GM23338 (cell line): Measurements from ENCODE around the gene LRRC26. TPM values are rescaled to one million over a fixed set of nuclear protein-coding genes. Genes with fewer than 3 reads are reported as not detected.

Source experiments
- ATAC-seq: fragments of 200-7000 bp; cut with Tn5 transposase; 3 replicates; pipeline ENCODE4 v1.9.1; 2020
- DNase-seq: peaks from one replicate; pipeline ENCODE4 v3.0.0-alpha.2; 2015; ENCODE audit warnings: low spot score
- H2AFZ ChIP-seq: fragments of 200-600 bp; sonication (generic); 2 replicates; pipeline ENCODE4 v1.8.0; 2016; ENCODE audit warnings: antibody characterized with exemption, mild to moderate bottlenecking, moderate library complexity
- H3F3A ChIP-seq: fragments of 200-600 bp; sonication (generic); replicated peaks from 2 replicates; pipeline ENCODE4 v1.8.0; 2017; ENCODE audit warnings: antibody characterized with exemption, mixed run types, low read depth
- H3K27ac ChIP-seq: fragments of 200-600 bp; sonication (generic); 2 replicates; pipeline ENCODE4 v1.6.1; 2016; ENCODE audit warnings: low read depth
- H3K27me3 ChIP-seq: fragments of 200-600 bp; sonication (generic); 2 replicates; pipeline ENCODE4 v1.8.0; 2016; ENCODE audit warnings: mild to moderate bottlenecking, mixed run types, moderate library complexity; ENCODE audit not compliant: insufficient read depth
- H3K36me3 ChIP-seq: fragments of 200-600 bp; sonication (generic); 2 replicates; pipeline ENCODE4 v1.8.0; 2016; ENCODE audit warnings: mild to moderate bottlenecking; ENCODE audit not compliant: insufficient read depth
- H3K4me1 ChIP-seq: fragments of 200-600 bp; sonication (generic); 2 replicates; pipeline ENCODE4 v1.8.0; 2016; ENCODE audit warnings: mild to moderate bottlenecking, moderate library complexity; ENCODE audit not compliant: insufficient read depth
- H3K4me2 ChIP-seq: fragments of 200-600 bp; sonication (generic); 2 replicates; pipeline ENCODE4 v1.7.1; 2017; ENCODE audit warnings: mixed run types
- H3K4me3 ChIP-seq: fragments of 200-600 bp; sonication (generic); 2 replicates; pipeline ENCODE4 v1.6.1; 2016; ENCODE audit warnings: mixed run types
- H3K79me2 ChIP-seq: fragments of 200-600 bp; sonication (generic); replicated peaks from 2 replicates; pipeline ENCODE4 v1.8.0; 2017; ENCODE audit warnings: mild to moderate bottlenecking; ENCODE audit not compliant: insufficient read depth
- H3K9me2 ChIP-seq: fragments of 200-600 bp; sonication (generic); 2 replicates; pipeline ENCODE4 v1.8.0; 2017; ENCODE audit not compliant: insufficient read depth
- H4K20me1 ChIP-seq: fragments of 200-600 bp; sonication (generic); replicated peaks from 2 replicates; pipeline ENCODE4 v1.8.0; 2017; ENCODE audit warnings: mild to moderate bottlenecking; ENCODE audit not compliant: insufficient read depth
- H3K27ac Mint-ChIP-seq: 2 replicates; pipeline ENCODE4 v1.8.0; 2020; ENCODE audit warnings: inconsistent platforms, mild to moderate bottlenecking, moderate library complexity, mixed read lengths
- H3K27me3 Mint-ChIP-seq: 3 replicates; pipeline ENCODE4 v1.8.0; 2022; ENCODE audit warnings: low read depth, mild to moderate bottlenecking, moderate library complexity, mixed read lengths, inconsistent platforms; ENCODE audit not compliant: insufficient read depth, poor library complexity
- H3K36me3 Mint-ChIP-seq: 3 replicates; pipeline ENCODE4 v1.8.0; 2021; ENCODE audit warnings: low read depth, mild to moderate bottlenecking, inconsistent platforms, moderate library complexity, mixed read lengths
- H3K4me1 Mint-ChIP-seq: 3 replicates; pipeline ENCODE4 v1.8.0; 2020; ENCODE audit warnings: mild to moderate bottlenecking, inconsistent platforms, mixed read lengths
- H3K4me3 Mint-ChIP-seq: 3 replicates; pipeline ENCODE4 v1.8.0; 2021; ENCODE audit warnings: moderate library complexity, mild to moderate bottlenecking, inconsistent platforms, mixed read lengths
- H3K9me3 Mint-ChIP-seq: 3 replicates; pipeline ENCODE4 v1.8.0; 2020; ENCODE audit warnings: moderate library complexity, mild to moderate bottlenecking, inconsistent platforms, mixed read lengths
- CREB1 ChIP-seq: fragments of 250-450 bp; sonication (Bioruptor Pico); IDR thresholded peaks from 2 replicates; pipeline ENCODE4 v1.5.0; 2020; ENCODE audit warnings: low read depth, mild to moderate bottlenecking, moderate library complexity
- EZH2 ChIP-seq: fragments of 200-600 bp; sonication (generic); IDR thresholded peaks from one replicate; pipeline ENCODE4 v1.8.0; 2017; ENCODE audit warnings: antibody characterized with exemption, mild to moderate bottlenecking, low read depth; ENCODE audit not compliant: unreplicated experiment
- EZH2phosphoT487 ChIP-seq: fragments of 200-600 bp; sonication (generic); IDR thresholded peaks from one replicate; pipeline ENCODE4 v1.8.1; 2018; ENCODE audit warnings: antibody characterized with exemption; ENCODE audit not compliant: unreplicated experiment
- JUNB ChIP-seq: IDR thresholded peaks from one replicate; pipeline ENCODE4 v1.6.1; 2016; ENCODE audit warnings: antibody characterized with exemption; ENCODE audit not compliant: unreplicated experiment
- NANOG ChIP-seq: IDR thresholded peaks from 2 replicates; pipeline ENCODE4 v1.6.1; 2016; ENCODE audit warnings: antibody characterized with exemption, borderline replicate concordance
- POLR2AphosphoS5 ChIP-seq: IDR thresholded peaks from 2 replicates; pipeline ENCODE4 v1.6.1; 2016; ENCODE audit warnings: antibody characterized with exemption, low read depth
- STAT1 ChIP-seq: IDR thresholded peaks from one replicate; pipeline ENCODE4 v1.6.1; 2016; ENCODE audit warnings: antibody characterized with exemption; ENCODE audit not compliant: unreplicated experiment
- ZNF114 ChIP-seq: fragments of 250-450 bp; sonication (Bioruptor Pico); IDR thresholded peaks from 2 replicates; pipeline ENCODE4 v1.5.0; 2020; ENCODE audit warnings: mild to moderate bottlenecking, moderate library complexity
- ZNF331 ChIP-seq: fragments of 250-450 bp; sonication (Bioruptor Pico); IDR thresholded peaks from 2 replicates; pipeline ENCODE4 v1.5.0; 2020; ENCODE audit warnings: low read depth, mild to moderate bottlenecking, moderate library complexity
- polyA plus RNA-seq: library from polyadenylated mRNA; unstranded; fragments of >200 nt; fragmentation: Nextera tagmentation; extraction: Ambion mirVana; gene quantifications from 2 replicates; pipeline ENCODE4 v1.2.1, GENCODE V29; 2016
- total RNA-seq: library from RNA; depleted of rRNA; stranded (reverse); fragments of >200 nt; shearing (Covaris generic); gene quantifications from 2 replicates; pipeline ENCODE4 v1.2.3, GENCODE V29; 2014
- TF ChIP-seq, protein P1 (sequence below): IDR thresholded peaks from 2 replicates; pipeline ENCODE4 v1.6.1; 2016; ENCODE audit warnings: antibody characterized with exemption
- TF ChIP-seq, protein P2 (sequence below): IDR thresholded peaks from one replicate; pipeline ENCODE4 v1.6.1; 2018; ENCODE audit warnings: antibody characterized with exemption; ENCODE audit not compliant: unreplicated experiment
- TF ChIP-seq, protein P3 (sequence below), 2 experiments: fragments of 200-600 bp in 1 of 2; sonication (generic) in 1 of 2; conservative IDR thresholded peaks; 2 replicates each; pipeline versions ENCODE4 v1.5.1 to v1.6.1; 2016 to 2017; ENCODE audit warnings: antibody characterized with exemption in 2 of 2, low read depth in 2 of 2, mild to moderate bottlenecking in 2 of 2, moderate library complexity in 1 of 2
- TF ChIP-seq, protein P4 (sequence below): fragments of 250-450 bp; sonication (Bioruptor Pico); IDR thresholded peaks from 2 replicates; pipeline ENCODE4 v1.5.0; 2020; ENCODE audit warnings: mild to moderate bottlenecking, moderate library complexity

Gene LRRC26
- total and polyA plus RNA-seq, 2 experiments from 2014 or later = 0.21 to 4.3 TPM

DNA sequence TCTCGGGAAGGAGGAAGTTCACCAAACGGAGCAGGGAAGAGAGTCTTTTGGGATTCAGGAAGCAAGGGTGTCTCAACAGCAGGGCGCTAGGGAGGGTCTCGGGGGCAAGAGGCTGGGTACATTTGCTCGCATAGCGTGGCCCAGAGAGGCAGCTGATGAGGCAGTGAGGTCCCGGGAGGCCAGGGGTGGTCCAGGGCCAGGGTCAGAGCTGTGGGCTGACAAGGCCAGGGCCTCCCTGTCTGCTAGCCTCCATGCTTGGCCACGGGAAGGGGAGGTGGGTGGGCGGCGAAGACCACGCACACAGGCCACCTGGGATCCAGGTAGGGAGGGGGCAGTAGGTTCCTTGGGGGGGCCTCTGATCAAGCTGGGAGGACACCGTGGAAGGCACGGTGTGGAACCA lies 41.7 kb upstream of the LRRC26 start:
- Mint-ChIP-seq H3K27ac (no peak overlapping the region), H3K4me3 (no peak overlapping the region), H3K9me3 (no peaks in the 10 kb centered on the region; the same call in 2 of the 3 replicates), H3K27me3 (peaks cover 5% of the 10 kb centered on the region), H3K4me1 (peaks cover 10% of the 10 kb centered on the region), H3K36me3 (peaks cover 32% of the 10 kb centered on the region)
- Histone ChIP-seq H2AFZ (no peak overlapping the region), H3F3A (peaks cover 4% of the 10 kb centered on the region; the same call in 1 of the 2 replicates), H3K27ac (no peak overlapping the region), H3K79me2 (peaks cover 3% of the 10 kb centered on the region), H3K9me2 (no peaks in the 10 kb centered on the region), H3K27me3 (no peaks in the 10 kb centered on the region), H3K4me1 (peaks cover 4% of the 10 kb centered on the region; the same call in 1 of the 2 replicates), H3K36me3 (no peaks in the 10 kb centered on the region), H3K4me2 (no peak overlapping the region), H3K4me3 (no peak overlapping the region), H4K20me1 (peaks cover 3% of the 10 kb centered on the region; the same call in 1 of the 2 replicates)
- no peak for DNase-seq
- TF ChIP-seq, protein P1, sequence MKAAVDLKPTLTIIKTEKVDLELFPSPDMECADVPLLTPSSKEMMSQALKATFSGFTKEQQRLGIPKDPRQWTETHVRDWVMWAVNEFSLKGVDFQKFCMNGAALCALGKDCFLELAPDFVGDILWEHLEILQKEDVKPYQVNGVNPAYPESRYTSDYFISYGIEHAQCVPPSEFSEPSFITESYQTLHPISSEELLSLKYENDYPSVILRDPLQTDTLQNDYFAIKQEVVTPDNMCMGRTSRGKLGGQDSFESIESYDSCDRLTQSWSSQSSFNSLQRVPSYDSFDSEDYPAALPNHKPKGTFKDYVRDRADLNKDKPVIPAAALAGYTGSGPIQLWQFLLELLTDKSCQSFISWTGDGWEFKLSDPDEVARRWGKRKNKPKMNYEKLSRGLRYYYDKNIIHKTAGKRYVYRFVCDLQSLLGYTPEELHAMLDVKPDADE = no peak
- TF ChIP-seq POLR2AphosphoS5 (no peak), STAT1 (no peak), CREB1 (CRISPR knock-in tag) (no peak), NANOG (no peak), ZNF114 (no peak), EZH2 (no peak), JUNB (no peak), EZH2phosphoT487 (no peak), ZNF331 (no peak)
- TF ChIP-seq, protein P2, sequence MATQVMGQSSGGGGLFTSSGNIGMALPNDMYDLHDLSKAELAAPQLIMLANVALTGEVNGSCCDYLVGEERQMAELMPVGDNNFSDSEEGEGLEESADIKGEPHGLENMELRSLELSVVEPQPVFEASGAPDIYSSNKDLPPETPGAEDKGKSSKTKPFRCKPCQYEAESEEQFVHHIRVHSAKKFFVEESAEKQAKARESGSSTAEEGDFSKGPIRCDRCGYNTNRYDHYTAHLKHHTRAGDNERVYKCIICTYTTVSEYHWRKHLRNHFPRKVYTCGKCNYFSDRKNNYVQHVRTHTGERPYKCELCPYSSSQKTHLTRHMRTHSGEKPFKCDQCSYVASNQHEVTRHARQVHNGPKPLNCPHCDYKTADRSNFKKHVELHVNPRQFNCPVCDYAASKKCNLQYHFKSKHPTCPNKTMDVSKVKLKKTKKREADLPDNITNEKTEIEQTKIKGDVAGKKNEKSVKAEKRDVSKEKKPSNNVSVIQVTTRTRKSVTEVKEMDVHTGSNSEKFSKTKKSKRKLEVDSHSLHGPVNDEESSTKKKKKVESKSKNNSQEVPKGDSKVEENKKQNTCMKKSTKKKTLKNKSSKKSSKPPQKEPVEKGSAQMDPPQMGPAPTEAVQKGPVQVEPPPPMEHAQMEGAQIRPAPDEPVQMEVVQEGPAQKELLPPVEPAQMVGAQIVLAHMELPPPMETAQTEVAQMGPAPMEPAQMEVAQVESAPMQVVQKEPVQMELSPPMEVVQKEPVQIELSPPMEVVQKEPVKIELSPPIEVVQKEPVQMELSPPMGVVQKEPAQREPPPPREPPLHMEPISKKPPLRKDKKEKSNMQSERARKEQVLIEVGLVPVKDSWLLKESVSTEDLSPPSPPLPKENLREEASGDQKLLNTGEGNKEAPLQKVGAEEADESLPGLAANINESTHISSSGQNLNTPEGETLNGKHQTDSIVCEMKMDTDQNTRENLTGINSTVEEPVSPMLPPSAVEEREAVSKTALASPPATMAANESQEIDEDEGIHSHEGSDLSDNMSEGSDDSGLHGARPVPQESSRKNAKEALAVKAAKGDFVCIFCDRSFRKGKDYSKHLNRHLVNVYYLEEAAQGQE = no peak
- TF ChIP-seq, protein P3, sequence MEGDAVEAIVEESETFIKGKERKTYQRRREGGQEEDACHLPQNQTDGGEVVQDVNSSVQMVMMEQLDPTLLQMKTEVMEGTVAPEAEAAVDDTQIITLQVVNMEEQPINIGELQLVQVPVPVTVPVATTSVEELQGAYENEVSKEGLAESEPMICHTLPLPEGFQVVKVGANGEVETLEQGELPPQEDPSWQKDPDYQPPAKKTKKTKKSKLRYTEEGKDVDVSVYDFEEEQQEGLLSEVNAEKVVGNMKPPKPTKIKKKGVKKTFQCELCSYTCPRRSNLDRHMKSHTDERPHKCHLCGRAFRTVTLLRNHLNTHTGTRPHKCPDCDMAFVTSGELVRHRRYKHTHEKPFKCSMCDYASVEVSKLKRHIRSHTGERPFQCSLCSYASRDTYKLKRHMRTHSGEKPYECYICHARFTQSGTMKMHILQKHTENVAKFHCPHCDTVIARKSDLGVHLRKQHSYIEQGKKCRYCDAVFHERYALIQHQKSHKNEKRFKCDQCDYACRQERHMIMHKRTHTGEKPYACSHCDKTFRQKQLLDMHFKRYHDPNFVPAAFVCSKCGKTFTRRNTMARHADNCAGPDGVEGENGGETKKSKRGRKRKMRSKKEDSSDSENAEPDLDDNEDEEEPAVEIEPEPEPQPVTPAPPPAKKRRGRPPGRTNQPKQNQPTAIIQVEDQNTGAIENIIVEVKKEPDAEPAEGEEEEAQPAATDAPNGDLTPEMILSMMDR (conservative IDR thresholded peaks at IDR 0.05; ENCODE audit: low read depth in 2 of 2) = no peak
- TF ChIP-seq, protein P4, sequence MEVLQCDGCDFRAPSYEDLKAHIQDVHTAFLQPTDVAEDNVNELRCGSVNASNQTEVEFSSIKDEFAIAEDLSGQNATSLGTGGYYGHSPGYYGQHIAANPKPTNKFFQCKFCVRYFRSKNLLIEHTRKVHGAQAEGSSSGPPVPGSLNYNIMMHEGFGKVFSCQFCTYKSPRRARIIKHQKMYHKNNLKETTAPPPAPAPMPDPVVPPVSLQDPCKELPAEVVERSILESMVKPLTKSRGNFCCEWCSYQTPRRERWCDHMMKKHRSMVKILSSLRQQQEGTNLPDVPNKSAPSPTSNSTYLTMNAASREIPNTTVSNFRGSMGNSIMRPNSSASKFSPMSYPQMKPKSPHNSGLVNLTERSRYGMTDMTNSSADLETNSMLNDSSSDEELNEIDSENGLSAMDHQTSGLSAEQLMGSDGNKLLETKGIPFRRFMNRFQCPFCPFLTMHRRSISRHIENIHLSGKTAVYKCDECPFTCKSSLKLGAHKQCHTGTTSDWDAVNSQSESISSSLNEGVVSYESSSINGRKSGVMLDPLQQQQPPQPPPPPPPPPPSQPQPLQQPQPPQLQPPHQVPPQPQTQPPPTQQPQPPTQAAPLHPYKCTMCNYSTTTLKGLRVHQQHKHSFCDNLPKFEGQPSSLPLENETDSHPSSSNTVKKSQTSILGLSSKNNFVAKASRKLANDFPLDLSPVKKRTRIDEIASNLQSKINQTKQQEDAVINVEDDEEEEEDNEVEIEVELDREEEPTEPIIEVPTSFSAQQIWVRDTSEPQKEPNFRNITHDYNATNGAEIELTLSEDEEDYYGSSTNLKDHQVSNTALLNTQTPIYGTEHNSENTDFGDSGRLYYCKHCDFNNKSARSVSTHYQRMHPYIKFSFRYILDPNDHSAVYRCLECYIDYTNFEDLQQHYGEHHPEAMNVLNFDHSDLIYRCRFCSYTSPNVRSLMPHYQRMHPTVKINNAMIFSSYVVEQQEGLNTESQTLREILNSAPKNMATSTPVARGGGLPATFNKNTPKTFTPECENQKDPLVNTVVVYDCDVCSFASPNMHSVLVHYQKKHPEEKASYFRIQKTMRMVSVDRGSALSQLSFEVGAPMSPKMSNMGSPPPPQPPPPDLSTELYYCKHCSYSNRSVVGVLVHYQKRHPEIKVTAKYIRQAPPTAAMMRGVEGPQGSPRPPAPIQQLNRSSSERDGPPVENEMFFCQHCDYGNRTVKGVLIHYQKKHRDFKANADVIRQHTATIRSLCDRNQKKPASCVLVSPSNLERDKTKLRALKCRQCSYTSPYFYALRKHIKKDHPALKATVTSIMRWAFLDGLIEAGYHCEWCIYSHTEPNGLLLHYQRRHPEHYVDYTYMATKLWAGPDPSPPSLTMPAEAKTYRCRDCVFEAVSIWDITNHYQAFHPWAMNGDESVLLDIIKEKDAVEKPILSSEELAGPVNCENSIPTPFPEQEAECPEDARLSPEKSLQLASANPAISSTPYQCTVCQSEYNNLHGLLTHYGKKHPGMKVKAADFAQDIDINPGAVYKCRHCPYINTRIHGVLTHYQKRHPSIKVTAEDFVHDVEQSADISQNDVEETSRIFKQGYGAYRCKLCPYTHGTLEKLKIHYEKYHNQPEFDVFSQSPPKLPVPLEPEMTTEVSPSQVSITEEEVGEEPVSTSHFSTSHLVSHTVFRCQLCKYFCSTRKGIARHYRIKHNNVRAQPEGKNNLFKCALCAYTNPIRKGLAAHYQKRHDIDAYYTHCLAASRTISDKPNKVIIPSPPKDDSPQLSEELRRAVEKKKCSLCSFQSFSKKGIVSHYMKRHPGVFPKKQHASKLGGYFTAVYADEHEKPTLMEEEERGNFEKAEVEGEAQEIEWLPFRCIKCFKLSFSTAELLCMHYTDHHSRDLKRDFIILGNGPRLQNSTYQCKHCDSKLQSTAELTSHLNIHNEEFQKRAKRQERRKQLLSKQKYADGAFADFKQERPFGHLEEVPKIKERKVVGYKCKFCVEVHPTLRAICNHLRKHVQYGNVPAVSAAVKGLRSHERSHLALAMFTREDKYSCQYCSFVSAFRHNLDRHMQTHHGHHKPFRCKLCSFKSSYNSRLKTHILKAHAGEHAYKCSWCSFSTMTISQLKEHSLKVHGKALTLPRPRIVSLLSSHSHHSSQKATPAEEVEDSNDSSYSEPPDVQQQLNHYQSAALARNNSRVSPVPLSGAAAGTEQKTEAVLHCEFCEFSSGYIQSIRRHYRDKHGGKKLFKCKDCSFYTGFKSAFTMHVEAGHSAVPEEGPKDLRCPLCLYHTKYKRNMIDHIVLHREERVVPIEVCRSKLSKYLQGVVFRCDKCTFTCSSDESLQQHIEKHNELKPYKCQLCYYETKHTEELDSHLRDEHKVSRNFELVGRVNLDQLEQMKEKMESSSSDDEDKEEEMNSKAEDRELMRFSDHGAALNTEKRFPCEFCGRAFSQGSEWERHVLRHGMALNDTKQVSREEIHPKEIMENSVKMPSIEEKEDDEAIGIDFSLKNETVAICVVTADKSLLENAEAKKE (CRISPR knock-in tag) = no peak
- ATAC-seq = no peak
